ENCODE data around the gene PIGN.

Gene PIGN

DNA sequence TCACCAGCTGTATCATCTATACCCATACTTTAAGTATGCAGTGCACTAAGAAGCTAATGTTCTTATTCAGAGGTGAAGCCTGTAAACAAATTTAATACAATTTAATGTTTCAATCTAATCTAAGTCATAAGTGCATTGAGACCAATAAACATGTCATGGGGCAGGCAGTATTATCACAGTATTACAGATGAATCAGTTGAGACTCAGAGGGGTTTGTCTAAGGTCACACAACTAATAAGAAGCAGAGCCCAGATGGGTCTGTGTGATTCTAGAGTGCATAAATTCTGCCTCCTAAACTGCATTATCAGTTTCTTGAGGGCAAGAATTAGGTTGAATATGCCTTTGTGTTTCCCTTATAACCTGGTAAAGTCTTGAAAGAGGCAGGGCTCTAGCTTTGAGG is 153.1 kb downstream of the PIGN start:
- no peak for DNase-seq (ENCODE audit: low read depth)
- H3K4me3 ChIP-seq (ENCODE audit: low read length) = no peak overlapping the region
- TF ChIP-seq, protein P1, sequence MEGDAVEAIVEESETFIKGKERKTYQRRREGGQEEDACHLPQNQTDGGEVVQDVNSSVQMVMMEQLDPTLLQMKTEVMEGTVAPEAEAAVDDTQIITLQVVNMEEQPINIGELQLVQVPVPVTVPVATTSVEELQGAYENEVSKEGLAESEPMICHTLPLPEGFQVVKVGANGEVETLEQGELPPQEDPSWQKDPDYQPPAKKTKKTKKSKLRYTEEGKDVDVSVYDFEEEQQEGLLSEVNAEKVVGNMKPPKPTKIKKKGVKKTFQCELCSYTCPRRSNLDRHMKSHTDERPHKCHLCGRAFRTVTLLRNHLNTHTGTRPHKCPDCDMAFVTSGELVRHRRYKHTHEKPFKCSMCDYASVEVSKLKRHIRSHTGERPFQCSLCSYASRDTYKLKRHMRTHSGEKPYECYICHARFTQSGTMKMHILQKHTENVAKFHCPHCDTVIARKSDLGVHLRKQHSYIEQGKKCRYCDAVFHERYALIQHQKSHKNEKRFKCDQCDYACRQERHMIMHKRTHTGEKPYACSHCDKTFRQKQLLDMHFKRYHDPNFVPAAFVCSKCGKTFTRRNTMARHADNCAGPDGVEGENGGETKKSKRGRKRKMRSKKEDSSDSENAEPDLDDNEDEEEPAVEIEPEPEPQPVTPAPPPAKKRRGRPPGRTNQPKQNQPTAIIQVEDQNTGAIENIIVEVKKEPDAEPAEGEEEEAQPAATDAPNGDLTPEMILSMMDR (IDR thresholded peaks at IDR 0.05; ENCODE audit: insufficient read depth, low read depth, low read length, missing control alignments) = no peak

DNA sequence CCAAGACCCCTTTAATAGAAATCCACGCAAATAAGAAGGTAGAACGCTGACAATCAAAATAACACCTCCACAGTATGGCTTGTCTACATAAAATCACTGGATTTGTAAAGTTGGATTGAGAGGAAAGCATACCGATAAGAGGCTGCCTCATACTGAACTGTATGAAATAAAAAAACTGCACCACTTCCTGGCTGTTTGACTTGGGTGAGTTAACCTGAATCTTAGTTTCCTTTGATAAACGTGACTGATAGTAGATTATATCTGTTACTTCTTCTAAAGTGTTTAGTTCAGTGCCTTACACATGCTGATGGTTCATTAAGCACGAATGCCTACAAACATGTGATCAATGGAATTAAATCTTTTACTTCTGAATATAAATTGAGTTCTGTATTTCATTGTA is 153.6 kb downstream of the PIGN start:
- H3K4me3 ChIP-seq (ENCODE audit: low read length) = no peak overlapping the region
- TF ChIP-seq, protein P1 (IDR thresholded peaks at IDR 0.05; ENCODE audit: insufficient read depth, low read depth, low read length, missing control alignments) = no peak
- no peak for DNase-seq (ENCODE audit: low read depth)

DNA sequence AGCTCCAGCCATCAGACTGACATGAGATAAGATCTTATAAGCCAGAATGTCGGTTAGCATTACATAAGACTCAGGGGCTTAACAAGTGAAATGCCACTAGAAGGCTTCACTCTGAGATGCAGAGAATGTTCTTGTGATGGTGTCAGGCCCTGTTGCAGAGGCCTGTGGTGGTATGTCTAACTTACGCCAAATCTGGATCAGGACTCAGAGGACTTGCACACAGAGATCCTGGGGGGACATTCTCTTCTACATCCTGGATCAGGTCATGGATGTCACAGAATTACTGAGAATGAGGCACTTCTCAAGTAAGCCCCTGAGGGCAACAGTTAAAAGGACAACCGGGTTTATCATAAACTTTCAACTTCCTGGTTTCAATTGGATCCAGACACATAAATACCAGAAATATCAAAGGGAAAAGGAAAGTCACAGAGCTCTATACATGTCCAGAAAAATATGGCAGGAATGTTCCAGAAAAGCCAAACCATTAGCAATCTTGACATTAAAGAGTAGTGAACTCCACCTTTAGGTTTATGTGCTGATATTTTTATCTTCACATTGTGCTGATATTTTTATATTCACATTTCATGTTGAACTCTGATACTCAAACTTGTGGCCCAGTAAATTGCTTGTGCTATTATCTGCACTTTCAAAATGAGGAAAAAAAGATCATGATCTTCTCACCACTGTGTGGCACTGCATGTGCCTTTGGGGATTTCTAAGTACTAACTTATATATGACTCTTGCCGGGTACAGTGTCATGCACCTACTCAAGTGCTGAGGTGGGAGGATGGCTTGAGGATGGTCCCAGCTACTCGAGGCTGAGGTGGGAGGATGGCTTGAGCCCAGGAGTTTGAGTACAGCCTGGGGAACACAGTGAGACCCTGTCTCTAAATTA is 156.5 kb downstream of the PIGN start:
- no peak overlapping the region for H3K4me3 ChIP-seq (ENCODE audit: low read length)
- TF ChIP-seq, protein P1 (IDR thresholded peaks at IDR 0.05; ENCODE audit: insufficient read depth, low read depth, low read length, missing control alignments) = no peak
- no peak for DNase-seq (ENCODE audit: low read depth)

DNA sequence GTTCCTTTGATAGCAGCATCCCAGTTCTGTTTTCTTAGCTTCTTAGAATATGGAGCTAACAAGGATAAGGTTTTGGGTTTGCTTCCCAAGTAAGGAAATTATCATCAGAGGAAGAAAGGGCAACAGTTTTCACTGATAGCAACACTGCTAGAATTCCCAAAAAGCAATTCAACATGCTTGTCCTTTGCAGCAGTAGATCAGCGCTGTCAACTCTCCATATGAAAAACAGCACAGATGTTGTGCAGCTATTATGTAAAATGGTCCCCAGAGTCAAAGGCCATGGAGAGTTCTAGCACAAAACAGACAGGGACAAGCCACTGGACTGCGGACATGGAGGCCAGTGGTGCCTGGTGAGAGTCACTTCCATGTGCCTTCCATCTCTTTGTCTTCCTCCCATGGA is 158.1 kb downstream of the PIGN start:
- no peak for DNase-seq (ENCODE audit: low read depth)
- TF ChIP-seq, protein P1 (IDR thresholded peaks at IDR 0.05; ENCODE audit: insufficient read depth, low read depth, low read length, missing control alignments) = no peak
- H3K4me3 ChIP-seq (ENCODE audit: low read length) = no peak overlapping the region

DNA sequence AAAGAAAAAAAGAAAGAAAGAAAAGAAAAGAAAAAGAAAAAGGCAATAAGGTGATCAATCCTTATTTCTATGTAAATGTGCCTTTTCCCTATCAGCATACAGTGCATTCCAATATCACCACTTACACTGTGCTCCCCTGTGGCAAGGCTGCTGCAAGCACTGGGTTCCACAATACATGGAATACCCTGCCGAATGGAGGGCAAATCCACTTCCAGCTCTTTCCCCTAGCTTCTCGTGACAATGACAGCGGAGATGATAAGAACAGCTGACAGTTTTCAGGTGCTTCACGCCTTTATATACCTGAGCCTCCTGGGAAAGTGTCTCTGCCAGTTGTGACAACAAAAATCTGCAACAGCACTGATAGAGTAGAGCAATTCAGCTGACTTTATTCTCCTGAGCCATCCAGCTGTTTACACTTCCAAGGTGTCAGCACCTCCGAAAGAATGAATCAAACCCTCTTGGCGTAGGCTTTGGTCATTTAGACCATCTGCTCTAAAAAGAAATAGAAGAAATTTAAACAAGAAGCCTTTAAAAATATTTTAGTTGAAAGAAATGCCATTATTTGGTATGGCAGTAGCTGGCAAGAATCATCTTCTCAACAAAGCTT is 158.8 kb downstream of the PIGN start:
- no peak overlapping the region for H3K4me3 ChIP-seq (ENCODE audit: low read length)
- DNase-seq (ENCODE audit: low read depth) = no peak
- TF ChIP-seq, protein P1 (IDR thresholded peaks at IDR 0.05; ENCODE audit: insufficient read depth, low read depth, low read length, missing control alignments) = no peak

DNA sequence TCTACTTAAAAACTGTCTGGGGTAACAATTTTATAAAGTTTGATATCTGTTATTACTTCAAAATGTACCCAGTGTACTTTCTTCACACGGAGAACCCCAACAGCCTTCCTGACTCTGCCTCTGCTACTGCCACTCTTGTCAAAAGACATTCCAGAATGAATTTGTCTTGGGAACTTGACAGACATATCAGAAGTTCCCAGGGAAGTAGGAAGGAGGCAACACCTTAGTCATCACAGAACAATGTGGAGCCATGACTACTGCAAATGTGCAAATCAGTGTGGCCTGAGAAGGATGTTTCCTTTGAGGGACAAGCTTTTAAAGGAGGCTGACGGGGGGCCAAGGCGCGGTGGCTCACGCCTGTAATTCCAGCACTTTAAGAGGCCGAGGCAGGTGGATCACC is 160.3 kb downstream of the PIGN start:
- TF ChIP-seq, protein P1 (IDR thresholded peaks at IDR 0.05; ENCODE audit: insufficient read depth, low read depth, low read length, missing control alignments) = no peak
- DNase-seq (ENCODE audit: low read depth) = peak; percentile 86
- H3K4me3 ChIP-seq (ENCODE audit: low read length) = no peak overlapping the region
